Activated T-cell treated with anti-CD3 and anti-CD28 coated beads, Interleukin-2, amount 50 U/mL, for 48 hours (primary cell): ENCODE measurements around the gene PCYT2.

Source experiments
- DNase-seq, 2 experiments: peaks; one replicate each; pipeline ENCODE4 v3.0.0-alpha.2; 2020

Gene PCYT2

GRCh38 chr17:81851423-81851822 lies 59.8 kb downstream of the PCYT2 start:
- DNase-seq: no peak
